Hematopoietic multipotent progenitor cell treated with erythropoietin and hydrocortisone succinate and interleukin-3 and kit ligand, for 6 days (in vitro differentiated cells): ENCODE results near the gene DMWD.
"Not testable (repeated sequence)": the region's sequence is repeated elsewhere in the genome, so short reads cannot be mapped to it uniquely, and the experiment has no call there.

ENCODE experiments used
- DNase-seq: peaks from one replicate; pipeline ENCODE4 v3.0.0-alpha.2; 2015

The DMWD gene

DNA sequence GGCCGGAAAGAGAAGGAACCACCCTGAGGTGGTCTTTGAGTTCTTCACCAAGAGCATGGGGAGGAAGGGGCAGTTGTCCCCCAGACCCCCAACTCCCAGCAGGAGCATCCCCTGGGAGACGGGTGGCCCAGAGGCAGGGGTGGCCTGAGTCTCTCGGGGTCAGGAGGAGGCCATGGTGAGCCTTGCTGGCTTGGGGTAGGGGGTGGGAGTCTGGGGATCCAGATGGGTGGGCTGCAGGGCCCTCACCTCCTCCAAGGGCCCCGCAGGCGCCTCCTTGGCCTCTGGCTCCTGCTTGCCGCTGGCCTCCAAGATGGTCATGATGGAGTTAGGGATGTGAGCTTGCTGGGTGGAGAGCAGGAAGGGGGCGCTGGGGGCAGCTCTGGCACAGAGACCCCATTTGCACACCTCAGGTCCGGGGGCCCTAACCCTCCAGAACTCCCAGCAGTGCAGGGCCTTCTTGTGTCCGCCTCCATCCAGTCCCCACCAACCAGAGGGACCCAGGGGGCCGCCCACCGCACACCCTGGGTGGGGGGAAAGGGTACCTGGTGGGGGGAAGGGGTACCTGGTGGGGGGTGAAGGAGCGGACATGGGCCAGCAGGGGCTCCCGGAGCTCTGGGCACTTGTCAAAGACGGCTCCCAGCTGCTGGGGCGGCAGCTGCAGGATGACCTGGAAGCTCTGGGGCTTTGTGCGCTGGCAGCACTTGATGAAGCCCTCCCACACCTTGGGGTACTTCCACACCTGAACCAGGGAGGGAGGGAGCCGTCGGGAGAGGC lies 23.8 kb upstream of the DMWD start:
- no peak for DNase-seq

DNA sequence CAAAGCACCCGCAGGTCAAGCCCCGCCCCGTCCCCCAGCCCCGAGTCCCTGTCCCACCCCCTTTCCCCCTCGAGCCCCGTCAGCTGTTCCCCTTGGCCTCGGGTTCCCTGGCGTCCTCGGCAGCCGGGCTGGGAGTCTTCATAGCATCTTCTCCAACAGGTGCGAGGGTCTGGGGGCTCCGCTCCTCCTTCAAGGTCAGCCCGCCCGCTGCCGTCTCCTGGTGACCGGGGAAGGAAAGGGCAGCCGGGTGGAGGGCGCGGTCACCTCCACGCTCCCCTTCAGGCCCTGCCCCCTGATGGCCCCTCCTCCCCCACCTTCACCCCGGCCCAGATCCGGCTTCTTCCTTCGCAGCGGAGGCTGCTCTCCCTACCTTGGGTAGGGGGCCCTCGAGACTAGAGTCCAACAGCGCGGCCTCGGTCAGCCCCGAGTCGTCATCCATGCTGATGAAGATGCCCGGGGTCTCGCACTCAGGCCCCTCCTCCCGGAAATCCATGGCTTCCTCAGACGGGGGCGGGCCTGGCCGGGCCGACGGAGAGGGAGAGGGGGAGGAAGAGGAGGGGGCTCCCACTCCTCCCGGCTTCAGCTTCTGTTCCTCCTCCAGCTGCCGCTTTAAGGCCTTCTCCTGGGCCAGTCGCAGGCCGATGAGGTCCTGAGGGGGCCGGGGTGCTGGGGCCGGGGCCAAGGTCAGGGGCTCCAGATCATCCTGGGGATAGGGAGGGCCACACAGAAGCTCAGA lies 23.0 kb upstream of the DMWD start:
- DNase-seq, result no peak

DNA sequence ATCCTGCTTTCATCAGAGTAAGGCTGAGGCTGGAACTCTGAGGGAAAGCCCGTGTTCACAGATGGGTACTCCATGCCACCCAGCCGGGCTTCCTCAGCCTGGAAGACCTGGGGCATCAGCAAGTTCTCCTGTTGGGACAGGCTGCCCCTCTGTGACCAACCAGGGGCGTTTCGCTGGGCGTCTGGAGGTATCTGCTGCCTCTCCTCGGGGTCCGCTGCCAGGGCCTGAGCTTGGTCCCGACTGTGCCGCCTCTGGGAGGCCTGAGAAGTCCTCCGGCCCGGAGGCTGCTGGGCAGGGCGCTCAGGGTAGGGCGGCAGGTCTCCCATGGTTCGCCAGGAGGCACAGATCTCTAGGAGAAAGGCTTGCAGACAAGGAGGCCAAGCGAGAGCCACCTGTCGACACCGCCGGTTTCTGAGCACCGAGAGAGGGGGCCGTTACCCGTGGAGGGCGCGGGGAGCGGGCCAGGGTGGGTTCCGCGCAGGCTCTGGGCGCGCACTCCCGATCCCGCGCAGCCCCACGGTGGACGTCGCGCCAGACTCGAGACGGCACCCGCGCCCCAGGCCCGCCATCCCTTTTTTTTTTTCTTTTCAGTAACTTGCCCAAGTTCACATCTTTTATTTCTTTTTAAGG lies 22.3 kb upstream of the DMWD start, which contains the start of gene RSPH6A:
RSPH6A (minus strand) TSS at position 458 of the 630 bp plus-strand sequence; CDS start at position 326, 132 bp downstream.
- DNase-seq, result no peak

DNA sequence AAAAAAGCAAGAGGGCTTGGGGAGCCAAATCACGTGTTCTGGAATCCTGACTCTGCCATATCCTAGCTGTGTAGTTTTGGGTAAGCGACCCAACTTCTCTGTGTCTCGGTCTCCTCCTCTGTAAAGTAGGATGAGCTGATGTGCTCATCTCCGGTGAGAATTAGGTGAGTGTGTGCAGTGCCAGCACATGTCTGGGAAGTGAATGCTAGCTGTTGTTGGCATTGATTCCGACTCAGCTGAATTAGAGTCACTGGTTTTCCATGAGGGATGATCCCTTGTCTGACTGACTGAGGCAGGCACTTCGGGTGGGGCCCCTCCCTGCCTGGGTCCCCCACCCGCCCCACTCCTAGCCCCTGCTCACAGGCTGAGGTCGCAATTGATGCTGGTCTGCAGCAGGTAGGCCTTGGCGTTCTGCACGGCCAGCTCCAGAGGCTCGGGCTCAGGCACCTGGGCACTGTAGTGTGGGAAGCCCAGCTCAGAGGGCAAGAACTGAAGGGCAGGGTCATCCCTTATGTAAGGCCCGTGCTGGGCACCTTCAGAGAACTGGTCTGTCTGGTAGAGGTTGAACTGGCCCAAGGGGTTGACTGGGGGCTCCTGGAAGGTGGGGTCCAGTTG lies 21.6 kb upstream of the DMWD start:
- DNase-seq, result no peak

DNA sequence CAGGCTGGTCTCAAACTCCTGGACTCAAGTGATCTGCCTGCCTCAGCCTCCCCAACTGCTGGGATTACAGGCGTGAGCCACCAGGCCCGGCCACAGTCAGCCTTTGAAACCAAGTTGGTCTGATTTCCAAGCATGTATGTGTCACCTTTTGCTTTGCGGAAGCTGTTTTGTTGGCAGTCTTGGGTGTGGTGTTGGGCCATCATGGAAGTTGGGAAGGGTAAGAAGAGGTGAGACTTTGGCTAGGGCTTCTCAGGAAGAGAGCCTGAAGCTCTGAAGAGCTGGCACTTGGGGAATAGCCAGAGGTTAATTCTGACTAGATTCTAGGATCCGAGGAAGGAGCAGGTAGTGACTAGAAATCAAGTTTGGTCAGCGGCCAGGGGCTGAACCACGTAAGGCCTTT lies 19.7 kb upstream of the DMWD start:
- DNase-seq, result no peak

DNA sequence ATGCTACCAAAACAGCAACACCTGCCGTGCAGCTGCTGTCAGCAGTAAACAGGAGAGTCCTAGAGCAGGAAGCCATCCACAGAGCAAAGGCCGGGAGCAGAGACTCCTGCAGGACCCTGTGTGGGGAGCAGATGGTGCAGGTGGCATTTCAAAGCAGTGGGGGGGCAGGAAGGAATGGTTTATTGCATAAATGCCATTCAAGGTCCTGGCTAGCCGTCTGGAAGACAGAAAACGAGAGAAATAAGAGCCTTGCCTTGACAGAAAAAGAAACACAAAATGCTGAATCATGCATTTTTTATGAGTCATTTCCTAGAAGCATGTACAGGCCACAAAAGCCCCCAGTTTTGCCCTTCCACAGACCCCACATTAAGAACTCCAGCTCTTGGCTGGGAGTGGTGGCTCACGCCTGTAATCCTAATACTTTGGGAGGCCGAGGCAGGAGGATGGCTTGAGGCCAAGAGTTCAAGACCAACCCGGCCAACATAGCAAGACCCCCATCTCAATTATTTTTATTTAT lies 17.1 kb upstream of the DMWD start:
- peak; percentile 75 for DNase-seq

DNA sequence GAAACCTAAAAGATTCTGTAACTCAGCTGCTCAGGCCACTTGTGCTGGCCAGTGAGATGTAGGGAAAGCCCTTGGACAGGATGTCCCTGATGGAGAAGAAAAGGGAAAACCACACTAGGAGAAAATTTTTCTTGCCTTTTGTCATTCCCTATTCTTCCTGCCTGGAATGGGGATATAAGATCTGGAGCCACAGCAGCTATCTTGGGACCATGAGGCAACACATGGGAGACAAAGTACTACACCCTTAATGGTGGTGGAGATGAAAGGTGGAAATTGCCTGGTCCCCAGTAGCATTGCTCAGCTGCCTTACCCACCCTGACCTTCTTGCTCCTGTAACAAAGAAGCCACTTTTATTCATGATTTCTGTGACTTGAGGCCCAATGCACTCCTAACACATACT lies 13.1 kb upstream of the DMWD start:
- DNase-seq, result no peak

DNA sequence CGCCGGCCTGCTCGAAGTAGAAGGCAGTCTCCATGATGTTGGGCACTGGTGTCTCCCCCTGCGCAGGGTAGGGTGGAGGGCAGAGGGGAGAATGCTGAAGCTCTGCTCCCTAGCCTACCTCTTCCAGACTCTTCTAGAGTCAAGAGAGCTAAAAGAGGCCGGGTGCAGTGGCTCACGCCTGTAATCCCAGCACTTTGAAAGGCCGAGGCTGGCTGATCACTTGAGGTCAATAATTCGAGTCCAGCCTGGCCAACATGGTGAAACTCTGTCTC lies 12.2 kb upstream of the DMWD start:
- no peak for DNase-seq

DNA sequence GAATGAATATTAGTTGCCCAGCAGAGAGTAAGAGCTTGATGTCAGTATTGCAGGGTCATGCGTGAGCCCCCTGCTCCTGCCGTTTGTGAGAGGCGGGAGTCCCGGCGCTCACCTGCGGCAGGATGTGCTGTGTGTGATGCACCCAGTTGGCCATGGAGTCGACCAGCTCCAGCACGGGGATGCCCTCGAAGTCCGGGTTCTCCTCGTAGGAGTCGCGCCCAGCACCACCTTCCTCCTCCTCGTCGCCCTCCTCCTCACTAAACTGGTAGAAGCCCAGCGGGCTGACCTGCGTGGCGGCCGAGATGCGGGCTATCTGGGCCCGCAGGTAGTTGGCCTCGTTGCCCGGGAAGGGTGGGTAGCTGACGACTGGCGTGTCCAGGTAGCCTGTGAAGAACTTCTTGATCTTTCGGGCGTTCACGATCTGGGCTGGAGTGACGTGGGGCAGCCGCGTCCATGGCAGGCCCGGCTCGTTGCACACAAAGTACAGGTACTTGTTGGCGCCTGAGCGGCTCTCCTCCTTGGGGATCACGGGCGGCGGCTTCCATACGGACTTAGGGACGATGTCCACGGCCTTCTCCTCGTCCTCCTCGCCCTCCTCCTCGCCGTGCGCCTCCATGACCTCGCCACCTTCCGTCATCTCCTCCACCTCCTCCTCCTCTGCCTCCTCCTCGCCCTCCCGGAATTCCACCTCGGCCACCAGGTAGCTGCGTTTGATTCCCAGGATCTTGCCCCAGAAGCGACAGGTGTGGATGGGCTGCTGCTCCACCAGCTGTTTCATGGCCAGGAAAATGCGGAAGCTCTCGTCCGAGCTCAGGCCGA lies 11.7 kb upstream of the DMWD start:
- no peak for DNase-seq

DNA sequence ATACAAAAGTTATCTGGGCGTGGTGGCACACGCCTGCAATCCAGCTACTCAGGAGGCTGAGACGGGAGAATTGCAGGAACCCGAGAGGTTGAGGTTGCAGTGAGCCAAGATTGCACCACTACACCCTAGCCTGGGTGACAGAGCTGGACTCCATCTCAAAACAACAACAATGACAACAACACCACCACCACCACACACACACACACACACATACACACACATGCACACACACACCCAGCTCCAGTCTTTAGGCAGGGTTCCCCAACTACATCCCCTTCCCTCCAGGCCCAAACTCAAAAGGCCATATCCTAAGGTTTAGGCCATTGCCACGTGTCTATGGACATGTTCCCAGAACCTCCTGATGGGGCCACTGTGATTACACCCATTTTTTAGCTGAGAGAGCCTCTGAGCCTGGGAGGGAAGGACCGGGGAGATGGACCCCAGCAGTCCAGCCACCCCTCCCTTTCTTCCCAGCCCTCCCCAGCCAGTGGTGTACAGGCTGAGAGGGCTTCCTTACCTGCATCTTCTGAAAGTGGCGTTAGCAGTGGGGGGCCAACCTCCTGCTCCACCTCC lies 9.0 kb upstream of the DMWD start:
- no peak for DNase-seq

DNA sequence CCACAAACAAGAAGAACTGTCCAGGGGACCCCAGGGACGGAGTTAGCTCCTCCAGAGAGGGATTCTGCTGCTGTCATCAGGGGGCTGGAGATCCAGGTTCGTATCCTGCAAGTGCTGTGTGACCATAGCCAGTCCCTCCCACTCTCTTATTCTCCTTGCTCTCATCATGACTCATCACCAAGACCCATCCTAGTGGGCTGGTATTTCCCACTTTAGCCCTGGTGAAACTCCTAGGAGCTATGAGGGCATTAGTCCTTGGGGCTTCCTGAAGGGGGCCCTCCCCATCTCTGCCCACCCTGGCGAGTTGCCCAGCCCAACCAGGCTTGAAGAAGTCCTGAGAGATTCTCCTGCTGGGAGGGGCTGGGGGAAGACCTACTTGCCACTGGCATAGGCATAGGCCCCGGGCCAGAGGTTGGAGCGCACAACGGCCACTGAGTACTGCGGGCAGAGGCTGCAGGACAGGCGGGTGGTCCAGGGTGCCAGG lies 7.5 kb upstream of the DMWD start:
- DNase-seq, result no peak

DNA sequence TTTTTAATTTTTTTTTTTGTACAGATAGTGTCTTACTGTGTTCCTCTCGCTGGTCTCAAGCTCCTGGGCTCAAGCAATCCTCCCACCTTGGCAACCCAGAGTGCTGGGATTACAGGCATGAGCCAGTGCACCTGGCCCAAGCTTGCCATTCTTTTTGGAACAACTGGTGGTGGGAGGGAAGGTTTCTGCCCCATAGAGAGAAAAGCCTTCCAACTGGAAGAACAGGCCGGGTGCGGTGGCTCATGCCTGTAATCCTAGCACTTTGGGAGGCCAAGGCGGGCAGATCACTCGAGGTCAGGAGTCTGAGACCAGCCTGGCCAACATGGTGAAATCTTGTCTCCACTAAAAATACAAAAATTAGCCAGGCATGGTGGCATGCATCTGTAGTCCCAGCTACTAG lies 6.9 kb upstream of the DMWD start:
- DNase-seq, result not testable (repeated sequence)

DNA sequence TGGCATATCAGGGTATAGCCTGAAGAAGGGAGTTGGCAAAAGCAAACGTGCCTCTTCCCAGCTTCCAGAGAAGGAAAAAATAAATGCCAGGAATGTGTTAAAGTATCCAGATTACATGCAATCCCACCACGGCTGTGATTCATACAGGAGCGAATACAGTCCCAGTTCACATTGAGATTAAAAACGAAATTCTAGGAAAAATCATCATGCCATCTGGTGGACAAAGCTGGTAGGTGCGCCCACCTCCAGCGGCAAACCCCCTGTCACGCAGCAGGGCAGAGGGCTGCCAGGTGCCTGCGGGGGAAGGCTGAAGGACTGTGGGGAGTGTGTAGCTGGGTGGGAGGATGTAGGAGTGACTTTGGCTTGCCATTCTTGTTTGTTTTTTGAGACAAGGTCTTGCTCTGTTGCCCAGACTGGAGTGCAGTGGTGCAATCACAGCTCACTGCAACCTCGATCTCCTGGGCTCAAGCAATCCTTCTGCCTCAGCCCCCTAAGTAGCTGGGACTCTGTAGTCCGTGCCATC lies 6.4 kb upstream of the DMWD start:
- DNase-seq, result peak; percentile 70

DNA sequence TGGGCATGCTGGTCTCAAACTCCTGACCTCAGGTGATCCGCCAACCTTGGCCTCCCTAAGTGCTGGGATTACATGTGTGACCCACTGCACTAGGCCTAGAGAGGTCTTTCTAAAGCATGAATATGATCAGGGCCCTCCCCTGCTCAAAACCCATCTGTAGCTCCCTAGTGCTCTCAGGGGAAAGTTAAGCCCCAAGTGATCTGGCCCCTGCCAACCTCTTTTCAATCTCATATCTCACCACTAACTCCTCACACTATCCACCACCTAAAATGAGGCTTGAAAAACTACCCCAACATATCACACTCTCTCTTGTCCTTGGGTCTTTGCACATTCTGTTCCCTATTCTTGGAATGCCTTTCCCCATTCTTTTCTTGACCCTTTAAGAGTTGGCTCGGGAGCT lies 2.0 kb upstream of the DMWD start:
- no peak for DNase-seq

DNA sequence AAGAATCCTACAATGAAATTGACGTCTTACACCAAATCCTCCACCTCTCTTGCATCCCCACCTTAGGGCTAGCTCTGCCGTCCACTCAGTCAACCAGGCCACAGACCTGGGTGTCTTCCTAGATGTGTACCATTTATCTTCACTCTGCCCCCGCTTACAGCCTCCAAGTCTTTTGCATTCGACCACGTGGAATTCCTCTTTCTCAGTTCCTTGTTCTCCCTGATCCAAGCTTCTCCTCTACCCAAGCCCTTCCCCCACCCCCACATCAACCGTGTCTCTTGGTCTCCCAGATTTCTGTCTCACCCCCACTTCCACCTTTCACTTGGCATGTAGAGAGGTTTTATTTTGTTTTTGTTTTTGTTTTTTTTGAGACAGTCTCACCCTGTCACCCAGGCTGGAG lies 1.2 kb upstream of the DMWD start:
- no peak for DNase-seq

DNA sequence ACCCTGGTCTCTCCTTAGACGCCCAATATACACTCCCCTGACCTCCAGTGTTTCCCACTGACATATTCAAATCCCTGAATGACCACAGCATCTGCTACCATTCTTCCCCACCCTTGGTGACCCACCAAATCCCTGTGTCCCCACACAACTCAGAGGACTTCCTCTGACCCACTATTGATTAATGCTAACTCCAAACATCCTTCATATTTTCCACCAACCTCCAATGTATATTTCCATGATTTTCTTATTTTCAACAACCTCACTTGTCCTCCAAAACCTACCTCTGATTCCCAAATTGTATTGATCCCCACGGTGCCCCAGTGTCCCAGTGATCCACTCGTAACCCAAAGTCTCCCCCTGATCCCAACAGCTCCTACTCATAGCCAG lies 526 bp upstream of the DMWD start:
- no peak for DNase-seq

DNA sequence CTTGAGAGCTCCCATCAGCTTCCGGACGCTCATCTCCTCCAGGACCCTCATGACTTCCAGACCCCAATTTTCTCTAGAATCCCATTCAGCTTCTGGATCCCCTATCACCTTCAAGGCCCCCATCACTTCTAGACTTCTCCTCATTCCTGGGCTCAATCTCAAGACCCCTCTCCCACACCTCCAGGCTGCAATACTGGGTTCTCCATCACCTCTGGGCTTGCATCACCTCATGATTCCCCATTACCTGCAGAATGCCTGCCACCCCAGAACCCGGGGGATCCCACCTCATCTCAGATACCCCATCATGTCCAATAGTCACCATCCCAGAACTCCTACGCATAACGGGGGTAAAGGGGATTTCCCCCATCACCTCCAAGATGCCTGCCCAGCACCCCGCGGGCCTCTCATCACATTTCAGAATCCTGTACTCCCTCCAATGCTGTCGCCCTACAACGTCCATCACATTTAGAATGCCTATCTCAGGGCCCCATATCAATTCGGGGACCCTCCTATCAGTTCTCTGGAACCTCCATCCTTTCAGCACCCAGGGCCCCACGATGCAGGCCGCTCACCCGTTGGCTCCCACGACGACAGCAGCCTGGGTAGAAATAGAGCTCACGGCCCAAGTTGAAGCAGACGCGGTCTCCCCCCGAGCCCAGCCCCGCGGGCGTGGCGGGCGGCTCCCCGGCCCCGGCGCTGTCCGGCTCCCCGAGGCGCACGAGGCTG lies 738 bp downstream of the DMWD start:
- DNase-seq, result no peak

DNA sequence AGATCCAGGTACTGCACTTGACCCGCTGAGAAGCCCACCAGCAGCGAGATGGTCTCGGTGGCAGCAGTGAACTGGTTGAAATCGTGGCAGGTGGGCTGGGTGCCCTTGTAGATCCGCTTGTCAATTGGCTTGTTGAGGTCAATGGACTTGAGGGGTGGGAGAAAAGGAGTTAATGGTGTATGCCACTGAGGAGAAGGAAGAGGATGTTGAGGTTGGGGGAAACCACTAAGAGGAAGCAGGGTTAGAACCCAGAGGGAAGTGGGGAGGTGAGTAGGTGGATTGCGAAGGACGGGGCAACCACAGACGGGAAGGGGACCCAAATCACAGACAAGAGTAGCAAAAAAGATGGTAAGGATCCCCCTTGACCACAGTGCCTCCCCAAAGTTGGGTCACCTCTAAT lies 1.7 kb downstream of the DMWD start:
- DNase-seq, result peak; percentile 72

DNA sequence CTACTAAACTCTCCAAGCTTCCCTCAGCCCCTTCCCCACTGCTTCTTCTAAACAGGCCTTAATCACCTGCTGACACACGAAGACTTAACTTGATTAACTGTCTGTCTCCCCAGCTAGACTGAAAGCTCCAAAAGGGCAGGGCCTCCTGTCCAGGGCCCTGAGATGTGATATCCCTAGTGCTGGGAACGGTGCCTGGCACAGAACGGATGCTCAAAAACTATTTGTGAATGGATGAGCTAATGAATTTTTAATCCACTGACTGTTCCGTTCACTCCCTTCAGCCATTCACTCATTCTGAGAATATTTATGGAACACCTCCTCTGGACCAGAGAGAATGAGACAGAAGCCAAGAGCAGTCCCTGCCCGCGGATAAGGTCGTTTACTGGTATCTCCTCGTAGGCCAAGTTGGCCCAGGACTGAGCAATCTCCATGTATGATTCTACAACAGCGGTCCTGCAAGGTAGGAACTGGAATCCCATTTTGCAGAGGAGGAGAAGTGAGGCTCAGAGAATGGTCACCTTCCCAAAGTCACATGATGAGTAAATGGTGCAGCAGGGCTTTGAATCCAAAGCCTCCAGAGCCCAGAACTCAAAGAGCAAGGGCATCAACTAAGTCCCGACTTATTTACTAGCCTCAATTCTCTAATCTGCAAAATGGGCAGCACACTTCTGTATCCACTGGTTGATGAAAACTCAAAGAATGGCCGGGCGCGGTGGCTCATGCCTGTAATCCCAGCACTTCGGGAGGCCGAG lies 3.4 kb downstream of the DMWD start:
- DNase-seq, result no peak

DNA sequence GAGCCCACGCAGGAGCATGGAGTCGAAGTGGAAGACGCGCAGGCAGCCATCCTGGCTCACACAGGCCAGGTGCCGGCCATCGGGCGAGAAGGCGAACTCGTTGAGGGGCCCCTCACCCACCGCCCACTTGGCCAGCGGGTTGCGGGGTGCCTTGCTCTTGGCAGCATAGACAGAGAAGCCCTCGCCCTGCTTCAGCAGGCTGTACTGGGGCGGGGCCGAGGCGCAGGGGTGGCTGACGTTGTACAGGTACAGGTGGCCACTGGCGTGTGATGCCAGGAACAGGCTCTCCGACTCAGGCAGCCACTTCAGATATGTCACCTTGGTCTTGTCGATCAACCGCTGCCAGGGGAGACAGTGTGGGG lies 6.1 kb downstream of the DMWD start:
- no peak for DNase-seq
